Panc1 (cell line): ENCODE measurements around the gene GPSM1.

ENCODE experiments used
- TF ChIP-seq, protein P1 (sequence below), 2 experiments: IDR thresholded peaks; 2 replicates each; pipeline ENCODE4 v1.6.1; 2011 to 2012; ENCODE audit warnings: low read depth in 2 of 2, control low read depth in 1 of 2, low read length in 1 of 2, mild to moderate bottlenecking in 1 of 2, moderate library complexity in 1 of 2; ENCODE audit not compliant: insufficient read depth in 1 of 2
- TF ChIP-seq, protein P2 (sequence below): fragments of 450-650 bp; IDR thresholded peaks from 2 replicates; pipeline ENCODE4 v1.5.1; 2017; ENCODE audit warnings: mild to moderate bottlenecking

DNA sequence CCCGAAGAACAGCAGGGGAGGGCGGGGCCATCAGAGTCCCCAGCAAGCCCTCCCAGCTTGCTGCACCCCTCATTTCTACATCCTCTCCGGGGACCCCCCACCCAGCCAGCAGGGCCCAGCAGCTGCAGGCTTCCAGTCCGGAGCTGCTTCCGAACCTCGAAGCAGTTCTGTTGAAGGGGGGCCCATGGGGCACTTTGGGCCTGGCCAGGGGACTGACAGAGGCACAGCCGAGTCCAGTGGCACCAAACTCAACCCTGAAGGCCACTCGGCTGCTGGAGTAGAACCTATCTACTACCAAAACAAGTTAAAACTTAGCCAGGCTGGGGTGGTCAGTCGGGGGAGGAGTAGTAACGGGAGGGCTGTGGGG, 15.3 kb upstream of the GPSM1 start:
- TF ChIP-seq, protein P1, sequence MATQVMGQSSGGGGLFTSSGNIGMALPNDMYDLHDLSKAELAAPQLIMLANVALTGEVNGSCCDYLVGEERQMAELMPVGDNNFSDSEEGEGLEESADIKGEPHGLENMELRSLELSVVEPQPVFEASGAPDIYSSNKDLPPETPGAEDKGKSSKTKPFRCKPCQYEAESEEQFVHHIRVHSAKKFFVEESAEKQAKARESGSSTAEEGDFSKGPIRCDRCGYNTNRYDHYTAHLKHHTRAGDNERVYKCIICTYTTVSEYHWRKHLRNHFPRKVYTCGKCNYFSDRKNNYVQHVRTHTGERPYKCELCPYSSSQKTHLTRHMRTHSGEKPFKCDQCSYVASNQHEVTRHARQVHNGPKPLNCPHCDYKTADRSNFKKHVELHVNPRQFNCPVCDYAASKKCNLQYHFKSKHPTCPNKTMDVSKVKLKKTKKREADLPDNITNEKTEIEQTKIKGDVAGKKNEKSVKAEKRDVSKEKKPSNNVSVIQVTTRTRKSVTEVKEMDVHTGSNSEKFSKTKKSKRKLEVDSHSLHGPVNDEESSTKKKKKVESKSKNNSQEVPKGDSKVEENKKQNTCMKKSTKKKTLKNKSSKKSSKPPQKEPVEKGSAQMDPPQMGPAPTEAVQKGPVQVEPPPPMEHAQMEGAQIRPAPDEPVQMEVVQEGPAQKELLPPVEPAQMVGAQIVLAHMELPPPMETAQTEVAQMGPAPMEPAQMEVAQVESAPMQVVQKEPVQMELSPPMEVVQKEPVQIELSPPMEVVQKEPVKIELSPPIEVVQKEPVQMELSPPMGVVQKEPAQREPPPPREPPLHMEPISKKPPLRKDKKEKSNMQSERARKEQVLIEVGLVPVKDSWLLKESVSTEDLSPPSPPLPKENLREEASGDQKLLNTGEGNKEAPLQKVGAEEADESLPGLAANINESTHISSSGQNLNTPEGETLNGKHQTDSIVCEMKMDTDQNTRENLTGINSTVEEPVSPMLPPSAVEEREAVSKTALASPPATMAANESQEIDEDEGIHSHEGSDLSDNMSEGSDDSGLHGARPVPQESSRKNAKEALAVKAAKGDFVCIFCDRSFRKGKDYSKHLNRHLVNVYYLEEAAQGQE (IDR thresholded peaks at IDR 0.05; ENCODE audit: insufficient read depth in 1 of 2, low read depth in 2 of 2, low read length in 1 of 2) = no peak
- TF ChIP-seq, protein P2, sequence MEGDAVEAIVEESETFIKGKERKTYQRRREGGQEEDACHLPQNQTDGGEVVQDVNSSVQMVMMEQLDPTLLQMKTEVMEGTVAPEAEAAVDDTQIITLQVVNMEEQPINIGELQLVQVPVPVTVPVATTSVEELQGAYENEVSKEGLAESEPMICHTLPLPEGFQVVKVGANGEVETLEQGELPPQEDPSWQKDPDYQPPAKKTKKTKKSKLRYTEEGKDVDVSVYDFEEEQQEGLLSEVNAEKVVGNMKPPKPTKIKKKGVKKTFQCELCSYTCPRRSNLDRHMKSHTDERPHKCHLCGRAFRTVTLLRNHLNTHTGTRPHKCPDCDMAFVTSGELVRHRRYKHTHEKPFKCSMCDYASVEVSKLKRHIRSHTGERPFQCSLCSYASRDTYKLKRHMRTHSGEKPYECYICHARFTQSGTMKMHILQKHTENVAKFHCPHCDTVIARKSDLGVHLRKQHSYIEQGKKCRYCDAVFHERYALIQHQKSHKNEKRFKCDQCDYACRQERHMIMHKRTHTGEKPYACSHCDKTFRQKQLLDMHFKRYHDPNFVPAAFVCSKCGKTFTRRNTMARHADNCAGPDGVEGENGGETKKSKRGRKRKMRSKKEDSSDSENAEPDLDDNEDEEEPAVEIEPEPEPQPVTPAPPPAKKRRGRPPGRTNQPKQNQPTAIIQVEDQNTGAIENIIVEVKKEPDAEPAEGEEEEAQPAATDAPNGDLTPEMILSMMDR = no peak
